ENCODE results near the gene AHRR. TPM values are rescaled to one million over a fixed set of nuclear protein-coding genes. Genes with fewer than 3 reads are reported as not detected.

AHRR gene
- total RNA-seq, 1 experiment from 2014 or later, result 3.2 TPM

DNA sequence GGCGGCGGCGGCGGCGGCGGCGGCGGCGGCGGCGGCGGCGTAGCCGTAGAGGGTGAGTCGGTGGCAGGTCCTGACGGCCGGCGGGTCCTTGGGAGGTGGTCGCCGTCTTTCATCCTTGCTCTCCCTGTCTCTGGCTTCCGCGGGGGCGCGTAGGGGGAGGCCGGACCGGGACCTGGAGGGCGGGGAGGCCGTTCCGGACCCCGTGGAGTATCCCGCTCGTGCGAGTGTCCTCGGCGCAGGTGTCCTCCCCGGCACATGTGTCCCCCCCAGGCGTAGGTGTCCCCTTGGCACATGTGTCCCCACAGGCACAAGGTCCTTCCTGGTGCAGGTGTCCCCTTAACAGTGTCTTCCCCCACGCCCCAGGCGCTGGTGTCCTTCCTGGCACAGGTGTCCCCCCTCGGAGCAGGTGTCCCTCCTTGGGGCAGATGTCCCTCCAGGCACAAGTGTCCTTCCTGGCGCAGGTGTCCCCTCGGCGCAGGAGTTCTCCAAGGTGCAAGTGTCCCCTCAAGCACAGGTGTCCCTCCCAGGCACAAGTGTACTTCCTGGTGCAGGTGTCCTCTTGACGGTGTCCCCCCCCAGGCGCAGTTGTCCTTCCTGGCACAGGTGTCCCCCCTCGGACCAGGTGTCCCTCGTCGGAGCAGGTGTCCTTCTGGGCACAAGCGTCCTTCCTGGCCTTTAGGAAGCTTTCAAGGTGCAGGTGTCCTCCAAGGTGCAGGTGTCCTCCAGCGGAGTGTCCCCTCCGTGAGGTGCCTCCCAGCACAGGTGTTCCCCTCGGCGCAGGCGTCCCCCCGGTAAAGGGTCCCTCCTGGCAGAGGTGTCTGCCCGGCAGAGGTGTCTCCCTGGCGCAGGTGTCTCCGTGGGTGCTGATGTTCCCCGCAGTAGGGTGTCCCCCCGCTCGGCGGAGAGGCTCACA lies 122.0 kb downstream of the AHRR start:
- ChIA-PET POLR2A (interaction anchor here (0.6 to 1.7 kb wide), 10 partner anchors 8 to 197 kb away, joined by 3 to 13 read pairs (median 4); partner anchors contain the start of gene PDCD6), CTCF (interaction anchor here (0.9 to 1.0 kb wide), 2 partner anchors 12 to 32 kb away, joined by 3 read pairs; no protein-coding TSS in a partner anchor)
- peak overlapping the region; percentile 91 for H3K4me3 Mint-ChIP-seq (ENCODE audit: unreplicated experiment)
- H3K27me3 Mint-ChIP-seq (ENCODE audit: insufficient read depth, unreplicated experiment), result no peaks in the 10 kb centered on the region
- TF ChIP-seq, protein P1, sequence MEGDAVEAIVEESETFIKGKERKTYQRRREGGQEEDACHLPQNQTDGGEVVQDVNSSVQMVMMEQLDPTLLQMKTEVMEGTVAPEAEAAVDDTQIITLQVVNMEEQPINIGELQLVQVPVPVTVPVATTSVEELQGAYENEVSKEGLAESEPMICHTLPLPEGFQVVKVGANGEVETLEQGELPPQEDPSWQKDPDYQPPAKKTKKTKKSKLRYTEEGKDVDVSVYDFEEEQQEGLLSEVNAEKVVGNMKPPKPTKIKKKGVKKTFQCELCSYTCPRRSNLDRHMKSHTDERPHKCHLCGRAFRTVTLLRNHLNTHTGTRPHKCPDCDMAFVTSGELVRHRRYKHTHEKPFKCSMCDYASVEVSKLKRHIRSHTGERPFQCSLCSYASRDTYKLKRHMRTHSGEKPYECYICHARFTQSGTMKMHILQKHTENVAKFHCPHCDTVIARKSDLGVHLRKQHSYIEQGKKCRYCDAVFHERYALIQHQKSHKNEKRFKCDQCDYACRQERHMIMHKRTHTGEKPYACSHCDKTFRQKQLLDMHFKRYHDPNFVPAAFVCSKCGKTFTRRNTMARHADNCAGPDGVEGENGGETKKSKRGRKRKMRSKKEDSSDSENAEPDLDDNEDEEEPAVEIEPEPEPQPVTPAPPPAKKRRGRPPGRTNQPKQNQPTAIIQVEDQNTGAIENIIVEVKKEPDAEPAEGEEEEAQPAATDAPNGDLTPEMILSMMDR (IDR thresholded peaks at IDR 0.05; ENCODE audit: unreplicated experiment), result no peak
- no peak for DNase-seq (ENCODE audit: unreplicated experiment)
- H3K4me1 Mint-ChIP-seq (ENCODE audit: insufficient read depth, unreplicated experiment), result peaks cover 17% of the 10 kb centered on the region
- H3K9me3 Mint-ChIP-seq (ENCODE audit: unreplicated experiment), result no peaks in the 10 kb centered on the region
- BruUV-seq (replicated peaks), result no TSS peak
- intact Hi-C loops (cut with micrococcal nuclease), result loop anchor here (10.0 kb wide), 1 partner anchor 461 kb away; no protein-coding TSS in a partner anchor
- peaks cover 26% of the 10 kb centered on the region for H3K36me3 Mint-ChIP-seq (ENCODE audit: insufficient read depth, unreplicated experiment)
- H3K27ac Mint-ChIP-seq (ENCODE audit: low read depth, unreplicated experiment), result peak overlapping the region; percentile 80

DNA sequence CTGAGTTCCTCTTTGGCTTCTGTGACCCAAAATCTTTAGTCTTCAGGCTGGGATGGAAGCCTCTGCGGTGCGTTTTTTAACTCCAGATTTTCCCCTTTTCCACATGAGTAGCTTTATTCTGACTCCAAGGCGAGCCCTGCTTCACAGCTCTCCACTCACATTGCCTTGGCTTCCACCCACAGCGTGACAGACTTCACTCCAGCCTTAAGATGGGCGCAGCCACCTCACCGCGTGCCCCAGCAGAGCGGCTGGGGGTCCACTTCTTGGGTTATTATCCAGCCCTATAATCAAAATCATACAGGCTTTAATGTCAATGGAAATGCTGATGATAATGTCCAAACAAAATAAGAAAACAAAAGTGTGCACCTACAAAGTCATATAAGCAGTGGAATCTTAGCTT lies 122.7 kb downstream of the AHRR start:
- intact Hi-C loops (cut with micrococcal nuclease), result loop anchor here (10.0 kb wide), 1 partner anchor 461 kb away; no protein-coding TSS in a partner anchor
- DNase-seq (ENCODE audit: unreplicated experiment), result no peak
- H3K27ac Mint-ChIP-seq (ENCODE audit: low read depth, unreplicated experiment), result no peak overlapping the region

DNA sequence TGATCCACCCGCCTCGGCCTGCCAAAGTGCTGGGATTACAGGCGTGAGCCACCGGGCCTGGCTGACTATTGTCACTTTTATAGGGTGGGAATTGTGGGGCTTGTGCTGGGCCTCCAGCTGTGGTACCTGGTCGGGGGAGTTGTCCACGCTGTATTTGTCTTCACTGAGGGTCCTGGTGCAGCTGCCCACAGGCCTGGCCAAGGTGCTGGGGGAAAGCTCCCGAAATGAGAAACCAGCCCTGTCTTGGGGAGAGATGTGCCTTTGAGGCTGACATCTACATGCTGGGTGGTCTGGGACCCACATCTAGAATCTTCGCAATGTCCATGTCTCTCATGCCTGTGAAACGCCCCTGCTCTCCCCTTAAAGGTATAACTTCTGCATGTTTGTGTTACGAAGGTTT lies 124.1 kb downstream of the AHRR start:
- no TSS peak for BruUV-seq (replicated peaks)
- Mint-ChIP-seq H3K27ac (ENCODE audit: low read depth, unreplicated experiment) (peak overlapping the region; percentile 76), H3K4me1 (ENCODE audit: insufficient read depth, unreplicated experiment) (peaks cover 21% of the 10 kb centered on the region), H3K36me3 (ENCODE audit: insufficient read depth, unreplicated experiment) (peaks cover 46% of the 10 kb centered on the region), H3K4me3 (ENCODE audit: unreplicated experiment) (no peak overlapping the region), H3K27me3 (ENCODE audit: insufficient read depth, unreplicated experiment) (no peaks in the 10 kb centered on the region), H3K9me3 (ENCODE audit: unreplicated experiment) (no peaks in the 10 kb centered on the region)
- intact Hi-C loops (cut with micrococcal nuclease), result loop anchor here (10.0 kb wide), 1 partner anchor 459 kb away; no protein-coding TSS in a partner anchor
- TF ChIP-seq, protein P1 (IDR thresholded peaks at IDR 0.05; ENCODE audit: unreplicated experiment), result no peak
- ChIA-PET POLR2A (interaction anchor here (0.5 to 1.9 kb wide), 5 partner anchors 13 to 1374 kb away, joined by 3 to 7 read pairs (median 3); no protein-coding TSS in a partner anchor), CTCF (interaction anchor here (0.6 to 3.0 kb wide), 15 partner anchors 9 to 457 kb away, joined by 3 to 15 read pairs (median 4); no protein-coding TSS in a partner anchor)
- no peak for DNase-seq (ENCODE audit: unreplicated experiment)

More for the DNA sequence above, 122.7 kb downstream of the AHRR start:
- no peaks in the 10 kb centered on the region for H3K9me3 Mint-ChIP-seq (ENCODE audit: unreplicated experiment)
- peaks cover 33% of the 10 kb centered on the region for H3K36me3 Mint-ChIP-seq (ENCODE audit: insufficient read depth, unreplicated experiment)
- no TSS peak for BruUV-seq (replicated peaks)
- peaks cover 21% of the 10 kb centered on the region for H3K4me1 Mint-ChIP-seq (ENCODE audit: insufficient read depth, unreplicated experiment)
- H3K27me3 Mint-ChIP-seq (ENCODE audit: insufficient read depth, unreplicated experiment), result no peaks in the 10 kb centered on the region
- TF ChIP-seq, protein P1 (IDR thresholded peaks at IDR 0.05; ENCODE audit: unreplicated experiment), result no peak
- POLR2A ChIA-PET, result interaction anchor here (0.6 to 1.1 kb wide), 7 partner anchors 14 to 226 kb away, joined by 3 to 4 read pairs (median 3); partner anchors contain the start of genes PDCD6 and SDHA
- CTCF ChIA-PET, result interaction anchor here (0.9 to 1.0 kb wide), 2 partner anchors 13 to 32 kb away, joined by 3 read pairs; no protein-coding TSS in a partner anchor
- H3K4me3 Mint-ChIP-seq (ENCODE audit: unreplicated experiment), result peak overlapping the region; percentile 91
